ENCODE data around the gene ZC3H12D.
A peak's percentile ranks its signal among the peaks of the same experiment; 100 is the strongest.
"Not testable (repeated sequence)": the region's sequence is repeated elsewhere in the genome, so short reads cannot be mapped to it uniquely, and the experiment has no call there.

ZC3H12D gene

DNA sequence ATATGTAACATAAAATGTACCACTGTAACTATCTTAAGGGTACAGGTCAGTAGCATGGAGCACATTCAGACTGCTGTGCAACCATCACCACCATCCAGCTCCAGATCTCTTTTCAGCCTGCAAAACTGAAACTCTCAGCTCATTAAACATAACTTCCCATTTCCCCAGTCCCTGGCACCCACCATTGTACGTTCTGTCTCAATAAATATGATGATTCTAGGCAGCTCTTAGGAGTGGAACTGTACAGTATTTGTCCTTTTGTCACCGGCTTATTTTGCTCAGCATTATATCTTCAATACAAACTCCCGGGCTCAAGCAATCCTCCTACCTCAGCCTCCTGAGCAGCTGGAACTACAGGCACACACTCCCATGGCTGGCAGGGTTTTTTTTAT is 1.5 kb downstream of the ZC3H12D start:
- peak; percentile 82 for DNase-seq

DNA sequence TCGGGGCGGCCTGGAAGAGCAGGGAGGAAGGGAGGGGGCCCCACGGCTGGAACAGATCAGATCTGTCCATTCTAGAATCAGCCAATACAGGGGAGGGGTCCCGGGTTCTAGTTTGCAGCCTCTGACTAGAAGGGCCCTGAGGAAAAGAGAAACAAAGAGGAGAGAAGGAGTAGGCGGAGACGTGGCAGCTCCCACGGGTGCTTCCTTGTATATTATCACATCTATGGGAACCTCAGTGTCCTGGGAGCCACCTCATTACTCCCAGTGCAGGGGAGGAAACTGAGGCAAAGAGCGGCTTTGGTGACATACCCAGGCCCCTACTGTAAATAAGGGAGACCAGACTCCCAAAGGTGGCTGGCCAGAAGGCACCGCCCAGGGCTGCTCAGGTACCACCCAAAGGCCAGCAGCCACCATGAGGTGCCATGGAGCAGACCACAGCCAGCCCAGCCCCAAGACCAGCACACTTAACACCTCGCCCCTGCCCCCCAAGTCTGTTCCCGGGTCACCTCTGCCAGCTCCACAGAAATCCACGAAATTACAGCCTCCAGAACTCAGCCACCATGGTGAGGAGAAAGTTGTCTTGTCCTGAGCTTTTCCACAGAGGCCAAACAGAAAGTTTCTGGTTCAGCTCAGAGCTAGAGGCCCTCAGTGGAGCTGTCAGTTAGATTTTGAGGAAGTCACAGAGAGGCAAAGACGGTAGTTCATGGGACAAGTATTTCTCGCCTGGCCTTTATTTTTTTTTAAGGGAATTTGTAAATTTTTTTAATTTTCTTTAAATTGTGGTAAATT is 2.1 kb downstream of the ZC3H12D start:
- DNase-seq, result peak; percentile 82

DNA sequence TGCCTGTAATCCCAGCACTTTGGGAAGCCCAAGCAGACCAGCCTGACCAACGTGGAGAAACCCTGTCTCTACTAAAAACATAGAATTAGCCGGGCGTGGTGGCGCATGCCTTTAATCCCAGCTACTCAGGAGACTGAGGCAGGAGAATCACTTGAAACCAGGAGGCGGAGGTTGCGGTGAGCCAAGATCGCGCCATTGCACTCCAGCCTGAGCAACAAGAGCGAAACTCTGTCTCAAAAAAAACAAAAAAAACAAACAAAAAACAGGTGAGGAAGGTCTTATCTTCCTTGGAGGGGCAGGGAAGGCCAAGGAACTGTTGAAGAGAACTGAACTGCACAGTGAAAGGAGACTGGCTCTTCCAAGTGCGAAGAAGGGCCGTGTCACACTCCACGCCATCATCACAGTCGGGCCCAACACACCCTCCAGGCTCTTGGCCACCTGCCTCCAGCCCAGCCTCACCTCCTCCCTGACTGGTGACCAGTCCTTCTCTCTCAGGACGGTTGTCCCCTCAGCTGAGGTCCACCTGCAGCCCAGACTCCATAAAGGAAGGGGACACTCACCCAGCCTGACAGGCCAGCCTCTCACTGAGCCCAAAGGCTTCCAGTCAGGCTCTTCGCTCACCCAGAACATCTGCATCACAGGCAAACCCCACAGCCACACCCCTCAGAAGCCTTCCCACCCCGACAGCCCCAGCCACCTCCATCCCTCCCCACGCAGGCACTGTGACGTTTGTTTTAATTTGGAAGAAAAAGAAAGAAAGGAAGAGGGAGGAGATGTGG is 4.1 kb downstream of the ZC3H12D start:
- DNase-seq, result no peak

DNA sequence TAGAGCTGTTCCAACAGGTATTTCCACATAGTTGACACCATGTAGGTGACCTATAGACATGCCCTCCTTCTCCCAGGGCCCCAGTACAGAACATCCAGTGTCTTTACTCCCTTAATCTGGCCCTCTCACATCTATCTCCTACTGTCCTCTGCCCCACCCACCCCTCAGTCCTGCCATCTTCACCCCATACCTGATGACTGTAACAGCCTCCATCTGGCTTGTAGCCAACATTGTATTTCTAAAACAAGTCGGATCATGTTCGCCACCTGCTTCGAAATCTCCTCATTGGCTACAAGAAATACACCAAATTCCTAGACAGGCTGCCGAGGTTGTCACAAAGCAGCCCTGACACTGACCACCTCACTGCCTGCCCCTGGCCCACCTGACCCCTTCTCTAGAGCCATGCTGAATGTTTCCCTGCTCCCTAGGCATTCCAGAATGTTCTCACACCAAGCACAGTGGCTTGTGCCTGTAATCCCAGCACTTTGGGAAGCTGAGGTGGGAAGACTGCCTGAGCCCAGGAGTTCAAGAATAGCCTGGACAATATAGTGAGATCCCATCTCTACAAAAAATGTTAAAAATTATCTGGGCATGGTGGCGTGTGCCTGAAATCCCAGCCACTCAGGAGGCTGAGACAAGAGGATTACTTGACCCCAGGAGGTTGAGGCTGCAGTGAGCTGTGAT is 6.0 kb downstream of the ZC3H12D start:
- no peak for DNase-seq

DNA sequence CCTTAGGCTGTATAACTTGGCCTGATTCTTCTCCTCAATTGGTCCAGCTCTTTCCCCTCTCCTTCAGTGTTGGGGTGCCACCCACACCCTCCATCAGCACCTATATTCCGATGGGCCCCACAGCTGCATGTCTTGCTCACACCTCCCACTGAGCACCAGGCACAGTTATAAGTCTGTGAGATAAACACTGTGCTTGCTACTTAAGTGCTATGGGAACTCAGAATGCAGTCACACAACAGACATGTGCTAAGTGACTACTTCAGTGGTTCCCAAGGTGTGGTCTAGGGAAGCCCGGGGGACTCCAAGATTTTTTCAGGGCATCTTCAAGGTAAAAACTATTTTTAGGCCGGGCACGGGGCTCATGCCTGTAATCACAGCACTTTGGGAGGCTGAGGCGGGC is 7.3 kb downstream of the ZC3H12D start:
- no peak for DNase-seq

DNA sequence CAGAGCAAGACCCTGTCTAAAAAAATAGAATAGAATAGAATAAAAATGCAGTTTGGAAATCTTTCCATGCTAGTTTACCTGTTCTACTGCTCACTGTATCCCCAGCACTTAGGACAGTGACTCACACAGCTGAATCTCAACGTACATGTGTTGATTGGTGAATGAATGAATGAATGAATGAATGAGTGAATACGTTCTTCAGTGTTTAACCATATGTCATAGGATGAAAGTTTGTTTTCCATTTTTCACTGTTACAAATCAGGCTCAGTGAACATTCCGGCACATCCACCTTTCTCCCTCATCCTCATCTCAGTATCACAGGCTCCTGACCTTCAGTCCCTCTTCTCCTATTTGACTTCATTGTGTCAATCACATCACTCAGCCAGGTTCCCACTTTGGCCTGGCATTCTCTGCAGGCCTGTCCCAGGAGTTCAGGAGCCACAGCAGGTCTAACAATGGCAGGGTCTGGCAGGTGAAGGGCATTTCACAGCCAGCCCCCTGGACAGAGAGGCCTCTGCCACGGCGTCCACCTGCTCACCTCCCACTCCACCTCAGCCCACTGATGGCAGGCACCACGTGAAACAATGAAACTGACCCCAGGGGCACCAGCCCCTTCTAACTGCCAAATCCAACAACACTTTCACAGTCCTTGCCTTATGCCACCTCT is 7.9 kb downstream of the ZC3H12D start:
- no peak for DNase-seq

DNA sequence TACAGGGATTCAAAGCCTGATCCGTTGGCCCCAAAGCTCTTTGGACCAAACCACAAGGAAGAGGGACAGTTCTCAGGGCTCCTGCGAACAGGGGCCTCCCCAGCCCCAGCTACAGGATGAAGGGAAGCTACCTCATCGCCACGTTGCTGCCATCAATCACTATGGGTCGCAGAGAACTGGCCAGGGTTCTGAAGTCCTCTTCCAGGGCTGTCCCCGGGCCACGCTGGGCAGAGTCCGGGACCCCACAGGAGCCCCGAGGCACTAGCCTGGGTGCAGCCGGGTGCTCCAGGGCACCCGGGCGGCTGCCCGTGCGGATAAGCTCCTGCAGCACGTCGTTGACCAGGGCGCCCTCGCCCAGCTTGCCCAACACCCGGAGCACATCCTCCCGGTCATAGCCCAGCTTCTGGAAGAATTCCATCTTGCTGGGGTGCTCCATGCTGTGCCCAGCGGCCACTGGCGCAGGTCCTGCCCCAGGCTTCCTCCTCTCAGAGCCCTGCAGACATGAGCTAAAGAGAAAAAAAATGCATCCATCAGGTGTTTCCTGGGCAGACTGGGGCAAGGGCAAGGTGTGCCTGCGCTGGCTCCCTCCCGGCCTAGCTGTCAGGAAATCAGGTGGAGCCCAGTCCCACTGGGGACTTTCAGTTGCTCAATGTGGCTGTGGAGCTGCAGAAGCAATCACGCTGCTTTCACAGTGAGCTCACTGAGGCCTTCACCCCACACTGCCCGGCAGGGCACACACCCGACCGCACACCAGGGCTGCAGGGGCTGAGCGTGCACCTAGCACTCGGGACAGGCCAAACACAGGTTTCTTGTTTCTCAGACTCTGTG is 10.5 kb downstream of the ZC3H12D start:
- no peak for DNase-seq

DNA sequence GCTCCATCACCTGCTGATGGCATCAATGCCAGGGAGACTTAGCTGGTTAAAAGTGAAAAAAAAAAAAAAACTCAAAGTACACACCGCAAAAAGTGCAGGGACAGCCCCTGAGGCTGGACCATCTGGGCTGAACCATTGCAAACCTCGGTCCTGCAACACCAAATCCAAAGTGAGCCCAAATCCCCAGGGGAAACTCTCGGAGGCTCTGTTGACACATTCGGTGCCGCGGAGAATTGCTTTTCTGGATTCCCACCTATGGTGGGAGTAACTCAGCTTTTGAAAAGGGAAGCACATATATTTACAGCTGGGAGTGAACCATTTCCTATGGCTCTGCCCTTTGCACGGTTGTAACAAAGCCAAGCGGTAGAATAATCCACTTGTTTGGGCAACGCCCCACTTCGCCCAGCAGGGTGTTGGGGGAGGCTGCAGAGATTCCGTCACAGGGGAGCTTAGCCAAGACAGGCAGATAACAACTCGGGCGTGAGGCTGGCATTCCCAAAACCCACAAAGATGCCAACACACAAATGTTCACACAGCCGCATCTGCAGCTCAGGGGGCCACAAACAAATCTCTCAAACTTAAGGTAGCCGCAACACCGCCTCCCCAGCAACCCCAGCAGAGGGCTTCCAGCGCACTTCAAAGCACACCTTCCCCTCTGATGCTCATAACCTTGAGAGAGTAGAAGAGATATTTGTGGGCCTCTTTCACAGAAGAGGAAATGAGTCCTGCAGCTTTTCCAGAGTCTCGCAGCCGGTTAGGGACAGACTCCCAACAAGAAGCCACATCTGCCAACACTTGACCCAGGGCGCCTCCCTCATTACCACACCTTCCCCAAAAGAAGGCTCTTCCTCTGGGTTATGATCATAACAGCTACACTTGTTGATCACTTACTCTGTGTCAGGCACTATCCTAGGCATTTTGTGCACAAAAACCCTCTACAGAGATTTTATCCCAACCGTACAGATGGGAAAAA is 11.4 kb downstream of the ZC3H12D start:
- peak; percentile 76 for DNase-seq

DNA sequence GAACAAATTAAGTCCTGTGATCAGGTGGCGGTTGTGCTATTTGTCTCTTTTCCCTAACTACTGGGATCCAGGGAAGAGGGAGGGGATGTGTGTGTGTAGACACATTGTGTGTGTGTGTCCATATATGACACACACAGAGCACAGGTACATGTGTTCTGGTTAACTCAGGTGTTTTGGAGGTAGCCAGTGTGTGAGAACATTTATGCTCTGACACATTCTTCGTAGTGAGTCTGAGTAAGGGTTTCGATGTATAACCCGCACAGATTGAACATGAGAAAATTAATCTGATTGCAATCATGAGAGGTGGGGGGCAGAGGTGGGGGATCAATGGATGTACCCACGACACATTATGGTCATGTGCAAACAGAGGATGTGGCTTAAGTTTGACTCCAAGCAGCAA is 12.6 kb downstream of the ZC3H12D start:
- no peak for DNase-seq

DNA sequence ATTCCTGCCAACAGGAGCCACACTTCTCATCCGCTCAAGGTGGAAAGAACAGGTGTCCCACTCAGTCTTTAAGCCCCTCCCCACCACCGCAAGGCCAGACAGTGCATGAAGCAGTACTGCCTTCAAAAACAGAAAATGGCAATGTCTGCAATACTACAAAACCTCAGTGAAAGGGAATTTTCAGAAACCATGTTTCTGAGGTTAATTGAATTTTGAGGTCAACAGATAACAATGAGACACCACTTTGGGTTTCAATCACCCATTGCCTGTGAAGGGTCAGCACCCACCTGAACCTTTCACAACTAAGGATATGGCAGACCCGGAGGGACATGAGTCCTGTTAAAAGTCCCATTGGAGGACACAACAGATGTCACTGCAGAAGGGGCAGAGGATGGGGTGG is 13.0 kb downstream of the ZC3H12D start:
- DNase-seq, result no peak

DNA sequence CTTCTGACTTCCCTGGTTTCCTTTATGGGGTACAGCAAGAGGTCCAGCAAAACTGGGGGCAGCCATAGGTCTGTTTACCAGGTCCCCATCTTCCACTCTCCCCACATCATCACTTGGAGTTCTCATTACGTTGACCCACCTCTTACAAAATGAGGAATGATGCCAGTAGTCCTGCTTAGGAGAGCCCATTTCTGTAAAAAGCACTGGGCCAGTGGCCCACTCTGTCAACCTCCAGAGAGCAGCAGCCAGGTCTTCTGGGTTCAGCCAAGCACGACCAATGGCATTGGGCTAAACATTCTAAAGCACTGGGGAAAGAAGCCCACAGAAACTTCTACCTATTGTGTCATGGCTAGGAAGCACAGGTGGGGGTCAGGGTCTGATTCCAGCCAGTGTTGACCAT is 13.9 kb downstream of the ZC3H12D start:
- DNase-seq, result no peak

DNA sequence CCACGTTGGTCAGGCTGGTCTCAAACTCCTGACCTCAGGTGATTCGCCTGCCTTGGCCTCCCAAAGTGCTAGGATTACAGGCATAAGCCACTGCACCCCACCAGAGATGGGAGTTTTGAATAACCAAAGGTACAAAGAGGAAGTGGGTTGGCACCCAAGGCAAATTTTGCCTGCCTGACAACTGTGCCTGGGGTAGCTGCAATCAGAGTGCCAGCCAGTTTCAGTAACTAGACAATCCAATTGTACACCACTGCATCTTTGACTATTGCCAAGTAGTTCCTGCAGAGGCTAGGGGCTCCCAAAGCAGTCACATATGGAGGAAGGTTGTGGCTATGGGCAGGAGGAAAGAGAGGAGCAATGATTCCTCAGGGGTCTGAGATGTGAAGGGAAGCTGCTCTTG is 16.6 kb downstream of the ZC3H12D start:
- no peak for DNase-seq

DNA sequence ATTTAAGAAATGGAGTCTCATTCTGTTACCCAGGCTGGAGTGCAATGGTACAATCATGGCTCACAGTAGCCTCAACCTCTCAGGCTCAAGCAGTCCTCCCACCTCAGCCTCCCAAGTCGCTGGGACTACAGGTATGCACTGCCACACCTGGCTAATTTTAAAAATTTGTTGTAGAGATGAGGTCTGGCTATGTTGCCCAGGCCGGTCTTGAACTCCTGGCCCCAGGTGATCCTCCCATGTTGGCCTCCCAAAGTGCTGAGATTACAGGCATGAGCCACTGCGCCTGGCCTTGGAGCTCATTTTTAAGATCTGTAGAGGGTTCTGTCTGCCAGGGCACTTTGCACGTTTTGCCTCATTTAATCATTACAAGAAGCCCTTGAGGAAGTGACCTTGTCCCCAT is 17.5 kb downstream of the ZC3H12D start:
- DNase-seq, result no peak

DNA sequence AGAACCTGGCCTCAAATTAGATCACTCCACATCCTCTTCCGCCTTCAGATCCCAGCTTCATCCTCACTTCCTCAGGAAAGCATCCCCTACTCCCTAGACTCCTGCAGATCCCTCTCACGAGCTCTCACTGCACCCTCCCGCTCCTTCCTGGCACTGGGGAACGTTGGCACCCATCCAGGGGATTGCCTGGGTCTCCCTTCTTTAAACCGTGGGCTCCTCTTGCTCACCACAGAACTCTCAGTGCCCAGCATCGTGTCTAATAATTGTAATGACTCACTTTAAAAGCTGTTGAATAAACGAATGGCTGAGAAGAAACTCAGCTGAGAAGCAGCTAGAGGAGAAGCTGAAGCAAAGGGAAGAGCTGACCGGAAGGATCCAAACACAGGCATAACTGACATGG is 20.4 kb downstream of the ZC3H12D start:
- DNase-seq, result no peak

DNA sequence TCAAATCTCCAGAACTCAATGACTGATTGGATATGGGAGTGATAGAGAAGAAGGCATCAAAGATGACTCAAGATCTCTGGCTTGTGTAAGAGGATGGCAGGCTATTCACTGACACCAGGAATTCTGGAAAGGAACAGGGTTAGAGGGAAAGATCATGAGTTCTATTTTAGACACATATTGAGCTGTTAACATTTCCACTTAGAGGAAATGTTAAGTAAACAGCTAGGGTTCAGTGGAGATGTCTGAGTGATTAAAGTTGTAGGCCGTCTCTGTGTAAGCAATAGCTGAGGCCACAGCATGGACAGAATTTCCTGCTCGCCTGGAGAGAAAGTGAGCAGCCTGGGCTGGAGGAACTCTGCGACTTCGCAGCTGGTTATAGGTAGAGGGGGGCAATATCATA is 21.0 kb downstream of the ZC3H12D start:
- no peak for DNase-seq

DNA sequence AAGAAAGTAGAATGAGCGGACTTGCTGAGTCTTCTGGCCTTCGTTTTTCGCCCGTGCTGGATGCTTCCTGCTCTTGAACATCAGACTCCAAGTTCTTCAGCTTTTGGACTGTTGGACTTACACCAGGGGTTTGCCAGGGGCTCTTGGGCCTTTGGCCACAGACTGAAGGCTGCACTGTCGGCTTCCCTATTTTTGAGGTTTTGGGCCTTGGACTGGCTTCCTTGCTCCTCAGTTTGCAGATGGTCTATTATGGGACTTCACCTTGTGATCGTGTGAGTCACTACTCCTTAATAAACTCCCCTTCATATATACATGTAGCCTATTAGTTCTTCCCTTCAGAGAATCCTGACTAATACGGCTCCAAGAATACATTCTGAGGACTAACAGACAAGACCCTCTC is 22.1 kb downstream of the ZC3H12D start:
- peak; percentile 34 for DNase-seq

DNA sequence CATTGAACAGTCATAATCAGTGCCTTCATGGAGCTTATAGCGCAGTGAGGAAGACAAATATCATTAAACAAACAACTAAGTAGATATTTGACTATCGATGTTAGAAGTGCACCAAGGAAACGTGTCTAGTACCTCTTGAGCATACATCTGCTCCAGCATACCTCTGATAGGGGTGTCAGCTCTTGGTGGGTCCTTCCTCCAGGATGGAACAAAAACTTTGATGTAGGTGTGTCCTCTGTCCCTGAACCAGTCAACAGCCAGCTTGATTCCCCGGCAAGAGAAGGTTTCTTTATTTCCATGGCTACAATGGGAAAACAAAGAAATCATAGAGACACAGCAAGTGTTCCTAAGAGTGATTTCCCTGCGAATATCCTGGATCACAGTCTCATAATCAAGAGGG is 23.1 kb downstream of the ZC3H12D start:
- no peak for DNase-seq

DNA sequence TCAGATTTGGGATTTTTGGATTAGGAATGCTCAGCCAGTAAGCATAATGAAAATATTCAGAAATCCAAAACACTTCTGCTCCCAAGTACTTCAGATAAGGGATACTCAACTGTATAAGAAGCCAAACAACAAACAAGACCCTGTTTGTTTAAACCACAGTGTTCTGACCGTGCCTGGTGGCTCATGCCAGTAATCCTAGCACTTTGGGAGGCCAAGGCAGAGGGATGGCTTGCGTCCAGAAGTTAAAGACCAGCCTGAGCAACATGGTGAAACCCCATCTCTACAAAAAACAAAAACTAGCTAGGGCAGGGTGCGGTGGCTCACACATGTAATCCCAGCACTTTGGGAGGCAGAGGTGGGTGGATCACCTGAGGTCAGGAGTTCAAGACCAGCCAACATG is 24.6 kb downstream of the ZC3H12D start:
- not testable (repeated sequence) for DNase-seq

DNA sequence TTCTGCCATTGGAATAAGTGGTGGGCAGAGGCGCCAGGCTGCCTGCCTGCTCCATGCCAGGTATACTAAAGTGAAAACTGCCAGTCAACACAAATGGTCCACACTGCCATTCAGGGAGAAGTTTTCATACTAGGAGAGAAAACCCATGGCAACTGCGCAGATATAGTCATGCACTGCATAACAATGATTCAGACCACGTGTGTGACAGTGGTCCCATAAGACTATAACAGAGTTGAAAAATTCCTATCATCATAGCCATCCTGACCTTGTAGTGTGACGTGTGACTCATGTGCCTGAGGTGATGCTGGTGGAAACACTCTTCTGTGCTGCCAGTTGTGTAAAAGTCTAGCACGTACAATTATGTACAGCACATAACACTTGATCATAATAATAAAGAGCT is 25.1 kb downstream of the ZC3H12D start:
- DNase-seq, result no peak

DNA sequence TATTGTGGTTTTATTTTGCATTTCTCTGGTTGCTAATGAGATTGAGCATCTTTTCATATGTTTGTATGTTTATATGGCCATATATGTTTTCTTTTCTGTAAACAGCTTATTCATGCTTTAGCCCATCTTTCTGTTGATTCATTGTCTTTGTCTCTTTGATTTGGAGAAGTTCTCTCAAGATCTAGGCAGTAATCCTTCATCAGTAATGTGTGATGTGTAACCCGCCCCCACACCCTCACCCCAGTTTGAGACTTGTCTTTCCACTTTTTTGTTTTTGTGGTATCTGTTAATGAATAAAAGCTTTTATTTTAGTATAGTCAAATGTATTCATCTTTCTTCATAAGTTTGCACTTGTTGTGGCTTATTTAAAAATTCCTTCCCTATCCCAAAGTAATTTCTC is 26.0 kb downstream of the ZC3H12D start:
- no peak for DNase-seq

DNA sequence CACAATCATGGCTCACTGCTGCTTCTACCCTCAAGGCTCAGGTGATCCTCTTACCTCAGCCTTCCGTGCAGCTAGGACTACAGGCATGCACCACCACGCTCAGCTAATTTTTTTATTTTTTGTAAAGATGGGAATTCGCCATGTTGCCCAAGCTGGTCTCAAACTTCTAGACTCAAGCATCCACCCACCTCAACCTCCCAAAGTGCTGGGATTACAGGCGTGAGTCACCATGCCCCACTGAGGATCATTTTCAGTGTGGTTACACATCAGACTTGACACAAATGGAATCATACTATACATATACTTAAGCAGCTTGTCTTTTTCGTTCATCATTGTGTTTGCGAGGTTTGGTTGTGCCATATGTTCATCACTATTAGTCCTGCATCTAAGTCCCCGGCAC is 26.6 kb downstream of the ZC3H12D start:
- no peak for DNase-seq

Data from MV-4-11 (cell line).